SU-DHL-6 (cell line): Measurements from ENCODE around the gene ARHGDIB.

Experiments used
- H2AFZ ChIP-seq: fragments of 200-600 bp; sonication (generic); 2 replicates; pipeline ENCODE4 v1.6.1; 2014; ENCODE audit warnings: low read depth, mild to moderate bottlenecking, moderate library complexity, mixed read lengths, antibody characterized with exemption, low read length; ENCODE audit not compliant: severe bottlenecking
- H3F3A ChIP-seq: fragments of 200-600 bp; shearing (Covaris generic); 2 replicates; pipeline ENCODE4 v1.6.0; 2016; ENCODE audit warnings: antibody characterized with exemption, mild to moderate bottlenecking; ENCODE audit not compliant: insufficient read depth
- H3K27ac ChIP-seq: fragments of 200-600 bp; sonication (generic); 2 replicates; pipeline ENCODE4 v1.5.1; 2016; ENCODE audit warnings: low read depth, mild to moderate bottlenecking, low read length, moderate library complexity, mixed read lengths
- H3K27me3 ChIP-seq: fragments of 200-600 bp; sonication (generic), shearing (Covaris generic); 2 replicates; pipeline ENCODE4 v1.6.0; 2014; ENCODE audit warnings: mild to moderate bottlenecking, low read length
- H3K36me3 ChIP-seq: fragments of 200-600 bp; sonication (generic); 2 replicates; pipeline ENCODE4 v1.6.1; 2014; ENCODE audit warnings: mild to moderate bottlenecking, low read length, mixed read lengths
- H3K4me2 ChIP-seq: fragments of 300-600, 200-600 bp; shearing (Covaris generic), sonication (generic); 2 replicates; pipeline ENCODE4 v1.6.0; 2014; ENCODE audit warnings: low read length, low read depth, mild to moderate bottlenecking; ENCODE audit not compliant: poor library complexity, severe bottlenecking
- H3K4me3 ChIP-seq: fragments of 200-600 bp; sonication (generic); 2 replicates; pipeline ENCODE4 v1.5.1; 2014; ENCODE audit warnings: antibody characterized with exemption, low read length, mild to moderate bottlenecking, mixed read lengths; ENCODE audit not compliant: insufficient read depth, poor library complexity, severe bottlenecking
- H3K79me2 ChIP-seq: fragments of 200-600 bp; sonication (generic); 2 replicates; pipeline ENCODE4 v1.6.1; 2014; ENCODE audit warnings: mild to moderate bottlenecking, low read length, moderate library complexity; ENCODE audit not compliant: insufficient read depth
- H3K9ac ChIP-seq: fragments of 200-600 bp; sonication (generic); 2 replicates; pipeline ENCODE4 v1.7.0; 2014; ENCODE audit warnings: mild to moderate bottlenecking, low read length
- H3K9me2 ChIP-seq: fragments of 200-600 bp; sonication (generic); replicated peaks from 2 replicates; pipeline ENCODE4 v1.6.1; 2014; ENCODE audit warnings: low read length; ENCODE audit not compliant: insufficient read depth
- H3K9me3 ChIP-seq: fragments of 200-600 bp; sonication (generic); 2 replicates; pipeline ENCODE4 v1.6.1; 2014; ENCODE audit warnings: low read length, mixed read lengths; ENCODE audit not compliant: insufficient read depth
- H4K20me1 ChIP-seq: fragments of 200-600 bp; sonication (generic); 2 replicates; pipeline ENCODE4 v1.6.1; 2014; ENCODE audit warnings: low read depth, mild to moderate bottlenecking, antibody characterized with exemption, low read length, moderate library complexity, mixed read lengths
- CTCF ChIP-seq: fragments of 200-600 bp; sonication (generic); IDR thresholded peaks from one replicate; pipeline ENCODE4 v1.5.1; 2017; ENCODE audit warnings: antibody characterized with exemption, mild to moderate bottlenecking, low read length, moderate library complexity; ENCODE audit not compliant: insufficient read depth, poor library complexity, severe bottlenecking
- EZH2phosphoT487 ChIP-seq: fragments of 200-600 bp; sonication (generic), shearing (Covaris generic); conservative IDR thresholded peaks from 2 replicates; pipeline ENCODE4 v1.6.1; 2018; ENCODE audit warnings: mild to moderate bottlenecking, antibody characterized with exemption, low read length, moderate library complexity, mixed read lengths

ARHGDIB gene

GRCh38 chr12:14962153-14962539 is 745 bp upstream of the ARHGDIB start:
- Histone ChIP-seq H3K4me2 (peak overlapping the region; percentile 98), H3K9me2 (no peaks in the 10 kb centered on the region), H3K9ac (peak overlapping the region; percentile 86)

GRCh38 chr12:14960548-14961465 is 594 bp downstream of the ARHGDIB start:
- Histone ChIP-seq H3K9ac (peak overlapping the region; percentile 86), H2AFZ (no peak overlapping the region), H3K79me2 (peaks cover 56% of the 10 kb centered on the region)

More at GRCh38 chr12:14962153-14962539, 745 bp upstream of the ARHGDIB start:
- no peaks in the 10 kb centered on the region for H3K9me3 ChIP-seq
- peak overlapping the region; percentile 96 for H3K27ac ChIP-seq
- peaks cover 42% of the 10 kb centered on the region for H3K79me2 ChIP-seq
- H3K4me3 ChIP-seq, result peak overlapping the region; percentile 95
- no peaks in the 10 kb centered on the region for H3K36me3 ChIP-seq
- H3K27me3 ChIP-seq, result no peaks in the 10 kb centered on the region
- 0 out of 2 replicates have a peak, but pooled peaks cover 4% of the 10 kb centered on the region for H4K20me1 ChIP-seq
- H2AFZ ChIP-seq, result peak overlapping the region; percentile 94
- peaks cover 44% of the 10 kb centered on the region for H3F3A ChIP-seq
- TF ChIP-seq EZH2phosphoT487 (no peak), CTCF (no peak)

GRCh38 chr12:14959916-14960496 is 1.4 kb downstream of the ARHGDIB start:
- peak overlapping the region; percentile 98 for H3K4me2 ChIP-seq

More at GRCh38 chr12:14960548-14961465, 594 bp downstream of the ARHGDIB start:
- TF ChIP-seq EZH2phosphoT487, result no peak
- H4K20me1 ChIP-seq, result 0 out of 2 replicates have a peak, but pooled peaks cover 7% of the 10 kb centered on the region
- H3K4me3 ChIP-seq, result peak overlapping the region; percentile 95
- H3K27me3 ChIP-seq, result no peaks in the 10 kb centered on the region
- peak overlapping the region; percentile 98 for H3K4me2 ChIP-seq
- H3K9me3 ChIP-seq, result no peaks in the 10 kb centered on the region
- H3F3A ChIP-seq, result peaks cover 57% of the 10 kb centered on the region
- H3K9me2 ChIP-seq, result no peaks in the 10 kb centered on the region
- peak overlapping the region; percentile 96 for H3K27ac ChIP-seq
- H3K36me3 ChIP-seq, result no peaks in the 10 kb centered on the region

More at GRCh38 chr12:14959916-14960496, 1.4 kb downstream of the ARHGDIB start:
- no peaks in the 10 kb centered on the region for H3K9me3 ChIP-seq
- 0 out of 2 replicates have a peak, but pooled peaks cover 10% of the 10 kb centered on the region for H4K20me1 ChIP-seq
- no peaks in the 10 kb centered on the region for H3K9me2 ChIP-seq
- H2AFZ ChIP-seq, result no peak overlapping the region
- no peaks in the 10 kb centered on the region for H3K27me3 ChIP-seq
- peaks cover 64% of the 10 kb centered on the region for H3K79me2 ChIP-seq
- no peaks in the 10 kb centered on the region for H3K36me3 ChIP-seq
- peaks cover 65% of the 10 kb centered on the region for H3F3A ChIP-seq
- peak overlapping the region; percentile 95 for H3K4me3 ChIP-seq
- peak overlapping the region; percentile 86 for H3K9ac ChIP-seq
- TF ChIP-seq EZH2phosphoT487 (no peak), CTCF (no peak)
- H3K27ac ChIP-seq, result peak overlapping the region; percentile 96
